Left hindlimb (tissue), 1 donor: ENCODE data around the gene UBXN1.
A peak's percentile ranks its signal among the peaks of the same experiment; 100 is the strongest.
"Not testable (repeated sequence)": the region's sequence is repeated elsewhere in the genome, so short reads cannot be mapped to it uniquely, and the experiment has no call there.

Experiments
- DNase-seq: peaks from one replicate; pipeline ENCODE4 v3.0.0-alpha.2; 2018

Gene UBXN1

DNA sequence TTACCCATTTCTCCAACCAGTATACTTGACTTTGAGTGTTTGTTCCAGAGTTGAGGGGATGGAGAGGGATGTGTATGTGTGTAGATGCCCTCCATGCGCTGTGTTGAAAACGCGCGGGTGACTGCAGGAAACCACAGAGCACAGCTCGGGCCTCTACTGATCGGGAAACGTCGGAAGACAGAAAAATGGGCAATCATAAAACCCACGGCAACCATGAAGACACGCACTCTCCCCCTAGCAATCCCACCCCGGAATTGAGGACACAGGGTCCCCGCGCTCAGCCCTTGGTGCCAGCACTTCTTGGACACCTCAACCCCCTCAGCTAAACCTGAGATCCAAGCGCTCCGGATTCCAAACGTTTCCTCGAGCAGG is 7.7 kb downstream of the UBXN1 start:
- DNase-seq = no peak

DNA sequence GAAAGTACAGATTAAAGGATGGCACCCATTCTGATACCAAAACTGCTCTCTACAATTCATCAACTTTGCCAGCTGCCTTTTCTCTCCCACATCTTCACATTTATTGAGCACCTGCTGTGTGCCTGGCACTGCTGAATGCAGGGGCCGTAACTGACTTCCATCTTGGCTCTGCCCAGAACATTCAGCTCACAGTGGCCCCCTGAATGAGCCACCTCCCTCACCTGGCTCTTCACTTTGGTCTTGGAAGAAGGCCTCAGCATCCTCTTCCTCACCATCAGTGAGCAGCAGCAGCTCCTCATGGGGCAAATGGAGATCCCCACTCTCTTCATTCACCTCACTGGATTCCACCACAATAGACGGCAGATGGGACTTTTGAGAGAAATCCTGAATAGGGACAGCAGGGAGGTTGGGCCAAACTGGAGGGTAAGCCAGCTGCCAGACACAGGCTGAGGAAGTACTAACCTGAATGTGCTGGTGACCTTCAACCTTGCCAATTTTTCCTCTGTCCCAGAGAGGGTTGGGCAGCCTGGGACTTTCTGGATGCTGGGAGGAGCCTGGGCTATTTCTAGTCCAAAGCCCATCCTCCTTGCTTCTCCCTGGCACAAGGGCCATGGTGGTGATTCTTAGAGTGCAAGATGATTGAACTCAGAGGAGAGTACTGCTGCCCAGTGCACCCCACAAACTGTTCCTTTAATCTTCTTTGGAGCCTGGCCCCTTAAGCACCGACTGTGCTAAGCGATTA is 9.3 kb downstream of the UBXN1 start:
- DNase-seq = peak; percentile 13

DNA sequence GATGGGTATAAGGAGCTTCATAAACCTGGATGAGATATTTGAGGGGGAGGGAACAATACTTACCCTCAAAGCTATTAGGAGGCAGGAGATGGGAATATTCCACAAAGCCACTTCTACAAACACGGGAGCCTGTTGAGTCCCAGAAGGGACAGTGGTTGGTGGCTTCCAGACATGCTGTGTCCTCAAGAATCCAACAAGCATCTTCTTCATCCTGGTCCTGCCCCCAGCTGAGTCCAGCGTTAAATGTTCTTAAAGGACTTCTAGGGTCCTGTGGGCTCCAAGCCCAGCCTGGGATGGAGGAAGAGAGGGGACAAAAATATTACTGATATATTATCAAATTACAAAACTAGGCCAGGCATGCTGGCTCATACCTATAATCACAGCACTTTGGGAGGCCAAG is 11.4 kb downstream of the UBXN1 start:
- DNase-seq = no peak

DNA sequence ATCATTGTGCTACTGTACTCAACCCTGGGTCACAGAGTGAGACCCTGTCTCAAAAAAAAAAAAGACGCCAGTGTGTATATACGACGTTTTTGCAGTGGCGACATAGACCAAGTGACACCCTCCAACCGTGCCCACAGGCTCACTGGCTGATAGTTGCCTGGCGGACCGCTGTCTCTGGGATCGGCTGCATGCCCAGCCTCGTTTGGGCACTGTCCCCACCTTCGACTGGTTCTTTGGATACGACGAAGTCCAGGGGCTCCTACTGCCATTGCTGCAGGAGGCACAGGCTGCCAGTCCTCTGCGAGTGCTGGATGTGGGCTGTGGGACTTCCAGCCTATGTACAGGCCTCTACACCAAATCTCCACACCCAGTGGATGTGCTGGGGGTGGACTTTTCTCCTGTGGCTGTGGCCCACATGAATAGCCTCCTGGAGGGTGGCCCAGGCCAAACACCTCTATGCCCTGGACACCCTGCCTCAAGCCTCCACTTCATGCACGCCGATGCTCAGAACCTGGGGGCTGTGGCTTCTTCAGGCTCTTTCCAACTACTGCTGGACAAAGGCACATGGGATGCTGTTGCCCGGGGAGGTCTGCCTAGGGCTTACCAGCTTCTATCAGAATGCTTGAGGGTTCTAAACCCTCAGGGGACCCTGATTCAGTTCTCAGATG is 12.5 kb downstream of the UBXN1 start:
- DNase-seq = no peak

DNA sequence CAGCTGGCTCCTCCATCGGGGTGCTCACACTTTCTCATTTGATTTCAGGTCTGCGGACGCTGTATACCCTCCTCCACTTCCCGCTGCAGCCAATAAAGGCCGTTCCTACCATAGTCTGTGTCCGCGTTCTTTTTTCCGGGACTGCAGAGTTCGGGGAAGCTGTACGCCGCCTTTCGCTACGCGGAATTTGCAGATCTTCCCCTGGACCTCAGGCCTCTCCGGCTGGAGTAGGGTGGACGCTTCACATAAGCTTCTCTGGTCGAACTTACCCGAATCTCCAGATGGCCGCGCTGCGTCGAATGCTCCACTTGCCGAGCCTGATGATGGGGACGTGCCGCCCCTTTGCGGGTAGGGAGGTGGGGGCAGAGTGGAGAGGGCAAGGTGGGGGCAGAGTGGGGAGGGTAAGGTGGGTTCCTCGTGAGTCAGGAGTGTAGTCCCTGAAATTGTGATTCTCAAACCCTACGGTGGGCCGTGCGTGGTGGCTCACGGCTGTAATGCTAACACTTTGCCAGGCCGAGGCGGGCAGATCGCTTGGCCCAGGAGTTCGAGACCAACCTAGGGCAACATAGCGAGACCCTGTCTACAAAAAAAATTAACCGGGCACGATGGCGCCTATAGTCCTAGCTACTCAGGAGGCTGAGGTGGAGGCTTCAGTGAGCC is 13.1 kb downstream of the UBXN1 start:
- DNase-seq = peak; percentile 74

DNA sequence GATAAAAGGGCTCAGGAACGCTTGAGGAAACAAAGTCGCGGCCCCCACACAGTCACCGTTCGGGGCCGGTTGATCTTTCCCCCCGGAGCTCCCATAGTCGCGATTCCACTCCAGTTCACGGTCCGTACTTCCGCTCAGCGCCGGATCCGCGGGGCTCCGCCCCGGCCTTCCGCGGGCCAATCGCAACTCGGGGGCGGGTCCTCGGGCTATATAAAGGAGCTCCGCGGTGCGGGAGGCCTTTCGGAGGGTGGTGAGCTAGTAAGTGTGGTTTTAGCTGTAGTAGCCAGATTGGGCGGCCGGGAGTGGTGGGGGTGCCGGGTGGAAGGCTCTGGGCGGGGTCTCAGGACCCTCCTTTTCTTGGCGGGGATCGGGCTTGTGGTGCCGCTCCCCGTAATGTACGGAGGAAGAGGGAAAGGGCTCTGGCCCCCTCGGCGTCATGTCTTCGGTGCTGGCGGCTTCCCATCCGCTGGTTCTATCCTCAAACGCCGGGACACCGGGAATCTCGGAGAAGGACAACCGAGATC is 13.7 kb downstream of the UBXN1 start, which contains the start of the genes C11orf98 and CSKMT:
C11orf98 (minus strand) TSS at position 136 of the 524 bp plus-strand sequence; CDS start at position 95, 41 bp downstream.
CSKMT (plus strand) TSS at position 238 of the 524 bp plus-strand sequence. CDS start 568 bp downstream, outside the sequence.
- DNase-seq = peak; percentile 98

DNA sequence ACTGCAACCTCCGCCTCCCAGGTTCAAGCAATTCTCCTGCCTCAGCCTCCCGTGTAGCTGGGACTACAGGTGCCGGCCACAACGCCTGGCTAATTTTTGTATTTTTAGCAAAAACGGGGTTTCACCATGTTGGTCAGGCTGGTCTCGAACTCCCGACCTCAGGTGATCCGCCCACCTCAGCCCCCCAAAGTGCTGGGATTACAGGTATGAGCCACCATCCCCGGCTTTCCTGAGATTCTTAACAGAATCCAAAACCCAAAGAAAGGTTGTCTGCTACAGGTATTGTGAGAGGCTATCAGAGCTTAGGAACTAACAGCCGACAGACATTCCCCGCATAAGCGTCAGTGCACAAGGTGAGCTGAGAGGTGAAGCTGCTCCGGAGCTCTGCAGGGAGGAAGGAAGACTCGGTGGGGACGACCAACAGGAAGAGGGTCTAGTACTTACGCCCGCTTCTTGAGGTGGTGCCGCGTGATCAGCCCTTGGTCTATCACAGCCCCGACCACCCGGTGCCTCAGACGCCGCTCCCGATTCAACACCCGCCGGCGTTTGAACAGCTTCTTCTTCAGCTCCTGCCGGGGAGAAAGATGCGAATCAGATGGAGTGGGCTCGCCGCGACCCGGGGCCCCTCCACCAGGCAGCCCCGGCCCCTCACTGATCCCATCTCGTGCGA is 14.3 kb downstream of the UBXN1 start:
- no peak for DNase-seq

DNA sequence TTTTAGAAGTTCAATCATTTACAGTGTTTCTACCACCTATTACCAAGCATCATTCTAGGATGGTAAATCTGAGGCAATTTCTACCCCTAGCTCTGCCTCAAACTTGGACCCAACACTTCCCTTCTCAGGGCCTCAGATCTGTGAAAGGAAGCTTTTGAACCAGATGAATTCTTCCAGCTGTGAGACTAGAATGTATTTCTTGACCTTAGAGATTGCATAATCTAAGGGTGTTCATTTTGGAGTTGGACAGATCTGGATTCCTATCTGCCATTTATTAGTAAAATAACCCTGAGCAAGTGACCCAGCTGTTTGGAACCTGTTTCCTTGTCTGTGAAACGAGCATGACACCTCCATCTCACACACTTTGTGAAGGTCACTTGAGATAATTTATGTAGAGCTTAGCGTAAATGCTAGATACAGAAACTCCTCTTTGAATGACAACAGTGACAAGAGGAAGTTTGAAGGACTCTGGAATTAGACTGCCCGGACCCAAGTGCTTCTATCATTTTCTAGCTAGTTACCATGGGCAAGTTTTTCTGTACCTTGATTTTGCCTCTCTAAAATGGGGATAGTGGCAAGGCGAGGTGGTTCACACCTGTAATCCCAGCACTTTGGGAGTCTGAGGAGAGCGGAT is 22.0 kb downstream of the UBXN1 start:
- no peak for DNase-seq

DNA sequence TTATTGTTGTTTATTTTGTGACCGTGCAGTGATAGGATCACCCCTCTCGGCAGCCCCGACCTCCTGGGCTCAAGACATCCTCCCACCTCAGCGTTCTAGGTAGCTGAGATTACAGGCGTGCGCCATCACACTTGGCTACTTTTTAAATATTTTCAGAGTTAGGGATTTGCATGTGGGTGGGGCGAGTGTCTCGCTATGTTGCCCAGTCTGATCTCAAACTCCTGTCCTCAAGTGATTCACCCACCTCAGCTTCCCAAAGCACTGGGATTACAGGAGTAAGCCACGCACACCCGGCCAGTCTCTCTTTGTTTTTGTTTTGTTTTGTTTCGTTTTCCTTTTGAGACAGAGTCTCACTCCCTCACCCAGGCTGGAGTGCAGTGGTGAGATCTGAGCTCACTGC is 24.6 kb downstream of the UBXN1 start:
- no peak for DNase-seq

DNA sequence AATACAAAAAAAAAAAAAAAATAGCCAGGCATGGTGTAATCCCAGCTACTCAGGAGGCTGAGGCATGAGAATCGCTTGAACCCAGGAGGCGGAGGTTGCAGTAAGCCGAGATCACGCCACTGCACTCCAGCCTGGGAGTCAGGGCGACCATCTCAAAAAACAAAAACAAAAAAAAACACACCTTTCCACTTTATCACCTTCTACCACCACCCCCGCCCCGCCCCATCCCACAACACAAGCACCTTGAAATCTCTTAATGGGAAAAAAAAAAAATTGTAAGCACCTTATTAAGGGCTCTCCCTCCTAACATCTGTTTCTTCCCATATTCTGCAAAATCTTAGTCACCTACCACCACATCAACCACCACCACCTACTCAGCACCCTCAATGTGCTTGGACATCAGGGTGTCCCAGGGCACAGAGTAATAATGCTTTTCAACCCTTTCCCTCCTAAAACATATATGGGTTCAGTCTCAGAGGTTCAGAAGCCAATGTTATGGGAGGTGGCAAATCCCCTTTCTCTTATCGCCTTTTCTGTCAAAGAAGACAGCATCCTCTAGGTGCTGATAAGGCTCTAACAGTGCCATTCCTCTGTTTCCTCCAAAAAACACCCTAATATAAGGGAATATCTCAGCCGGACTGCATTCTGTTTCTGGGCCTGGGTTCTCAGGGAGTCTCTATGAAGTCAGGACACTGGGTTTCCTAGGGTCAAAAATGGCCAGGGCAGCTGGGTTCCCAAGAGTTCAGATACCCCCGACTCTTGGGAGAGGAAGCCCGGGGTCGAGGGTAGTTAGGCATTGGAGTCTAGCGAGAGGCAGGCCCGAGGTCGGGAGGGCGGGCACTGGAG is 26.5 kb downstream of the UBXN1 start:
- no peak for DNase-seq

DNA sequence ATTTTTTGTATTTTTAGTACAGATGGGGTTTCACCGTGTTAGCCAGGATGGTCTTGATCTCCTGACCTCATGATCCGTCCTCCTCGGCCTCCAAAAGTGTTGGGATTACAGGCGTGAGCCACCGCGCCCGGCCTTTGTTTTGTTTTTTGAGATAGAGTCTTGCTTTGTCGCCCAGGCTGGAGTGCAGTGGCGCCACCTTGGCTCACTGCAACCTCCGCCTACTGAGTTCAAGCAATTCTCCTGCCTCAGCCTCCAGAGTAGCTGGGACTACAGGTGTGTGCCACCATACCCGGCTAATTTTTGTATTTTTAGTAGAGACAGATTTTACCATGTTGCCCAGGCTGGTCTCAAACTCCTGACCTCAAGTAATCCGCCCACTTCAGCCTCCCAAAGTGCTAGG is 28.6 kb downstream of the UBXN1 start:
- DNase-seq = not testable (repeated sequence)

DNA sequence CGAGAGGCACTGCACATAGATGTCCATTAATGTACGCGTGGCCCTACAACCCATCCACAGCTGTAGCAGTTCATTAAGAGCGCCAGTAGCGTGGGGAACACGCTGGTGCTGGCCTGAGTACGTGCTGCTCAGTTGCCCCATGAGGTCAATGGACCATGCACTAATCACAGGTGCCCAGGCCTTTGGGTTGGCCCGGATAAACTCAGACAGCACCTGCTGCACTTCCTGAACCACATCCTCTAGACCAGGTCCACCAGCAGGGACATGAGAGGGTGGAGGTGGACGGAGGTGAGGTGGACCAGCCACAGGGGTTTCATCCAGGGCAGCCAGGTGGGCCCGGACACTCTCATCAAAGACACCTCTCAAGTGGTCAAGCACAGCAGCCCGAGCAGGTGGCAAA is 29.4 kb downstream of the UBXN1 start:
- no peak for DNase-seq

DNA sequence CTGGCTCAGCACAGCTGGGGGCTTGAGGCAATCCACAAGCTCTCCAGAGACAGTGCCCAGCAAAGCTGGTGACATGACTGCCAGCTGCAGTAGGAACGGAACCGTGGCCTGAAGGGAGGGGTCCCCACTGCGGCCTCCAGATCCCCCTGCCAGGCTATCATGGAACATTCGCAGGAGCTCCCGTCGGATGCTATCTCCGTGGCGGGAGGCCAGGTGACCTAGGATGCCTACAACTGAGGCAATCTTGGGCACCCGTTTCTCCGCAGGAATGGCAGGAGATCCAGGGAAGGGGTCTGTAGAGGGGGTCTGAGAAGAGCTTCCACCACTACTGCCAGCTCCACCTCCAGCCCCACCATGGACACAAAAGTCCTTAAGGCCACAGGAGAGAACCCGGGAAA is 29.9 kb downstream of the UBXN1 start:
- DNase-seq = no peak

DNA sequence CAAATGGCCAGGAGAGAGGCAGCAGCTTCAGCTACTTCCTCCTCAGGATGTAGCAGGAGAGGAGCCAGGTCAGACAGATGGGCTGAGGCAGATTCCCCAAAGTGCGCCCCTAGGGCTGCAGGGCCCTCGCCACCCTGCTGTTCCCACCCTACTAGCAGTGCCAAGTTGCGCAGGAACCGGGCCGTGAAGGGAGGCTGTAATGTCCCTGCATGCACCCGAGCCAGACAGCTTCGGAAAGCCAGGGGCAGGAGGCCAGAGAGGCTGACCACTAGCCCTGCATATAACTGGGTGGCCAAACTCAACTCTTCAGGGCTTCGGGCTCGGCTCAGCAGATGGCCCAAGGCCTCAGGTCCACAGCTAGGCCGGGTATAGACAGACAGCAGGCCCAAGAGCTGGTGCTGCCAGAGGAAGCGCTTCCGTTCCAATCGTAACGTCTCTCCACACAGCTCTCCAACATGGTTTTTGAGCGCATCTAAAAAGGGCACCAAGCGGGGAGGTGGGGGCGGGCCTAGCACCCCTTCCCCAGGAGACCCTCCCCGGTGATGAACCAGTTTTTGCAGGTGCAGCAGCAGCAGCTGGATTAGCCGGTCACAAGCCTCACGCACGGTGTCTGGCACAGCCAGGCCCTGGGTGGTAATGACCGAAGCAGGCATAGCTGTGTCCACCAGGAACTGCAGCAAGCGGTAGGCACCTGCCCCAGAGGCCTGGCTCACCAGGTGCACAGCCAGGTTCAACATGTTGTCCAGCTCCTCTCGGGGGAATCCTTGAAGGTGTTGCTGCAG is 30.5 kb downstream of the UBXN1 start:
- DNase-seq = no peak

DNA sequence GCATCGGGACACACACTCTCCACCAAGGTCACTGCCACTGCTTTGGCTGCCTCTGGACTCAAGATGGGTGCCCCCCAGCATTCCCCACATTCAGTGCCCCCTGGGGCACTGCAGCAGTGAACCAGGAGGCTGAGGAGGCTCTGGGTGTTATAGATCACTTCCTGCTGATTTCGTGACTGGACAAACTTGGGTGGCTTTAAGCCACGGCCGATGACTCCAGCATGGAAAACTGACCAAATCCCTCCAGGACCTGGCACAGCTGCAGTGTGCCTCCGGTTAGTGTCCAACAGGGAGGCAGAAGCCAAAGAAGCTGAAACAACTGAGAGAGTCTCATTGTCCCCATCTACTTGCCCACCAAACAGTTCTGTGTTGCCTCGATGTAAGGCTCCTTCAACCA is 31.3 kb downstream of the UBXN1 start:
- DNase-seq = no peak

DNA sequence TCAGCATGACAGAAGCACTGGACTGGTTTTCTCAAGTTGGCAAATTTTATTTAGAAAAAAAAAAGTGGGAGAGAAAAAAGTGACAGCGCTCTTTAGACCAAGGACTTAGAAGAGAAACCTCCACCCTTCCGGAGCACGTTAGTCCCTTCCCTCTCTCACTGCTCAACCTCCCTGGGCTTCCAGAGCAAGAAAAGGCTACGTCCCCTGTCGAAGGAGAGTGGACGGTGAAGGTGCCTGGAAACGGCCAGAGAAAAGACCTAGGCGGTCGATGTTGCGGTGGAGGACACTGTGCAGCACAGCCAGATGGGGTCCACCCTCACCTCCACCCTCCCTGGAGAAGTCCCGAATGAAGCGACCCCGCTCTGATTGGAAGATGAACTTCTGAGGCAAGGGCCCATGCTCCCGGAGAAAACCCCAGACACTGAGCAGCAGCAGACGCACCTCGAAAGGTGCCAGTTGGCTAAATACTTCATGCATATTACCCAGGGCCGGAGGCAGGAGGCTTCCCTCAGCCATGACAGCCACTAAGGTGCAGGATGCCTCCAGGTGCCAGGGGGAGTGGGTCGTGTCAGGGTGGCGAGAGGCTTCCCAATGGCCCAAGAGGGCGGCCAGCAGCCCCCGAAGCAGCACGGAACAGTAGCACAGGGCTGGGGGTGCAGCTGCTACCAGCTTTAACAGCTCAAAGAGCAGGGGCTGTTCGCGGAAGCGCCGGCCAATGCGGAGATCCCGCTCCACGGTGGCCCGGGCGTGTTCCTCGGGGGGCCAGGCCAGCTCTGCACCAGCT is 31.9 kb downstream of the UBXN1 start:
- DNase-seq = no peak

DNA sequence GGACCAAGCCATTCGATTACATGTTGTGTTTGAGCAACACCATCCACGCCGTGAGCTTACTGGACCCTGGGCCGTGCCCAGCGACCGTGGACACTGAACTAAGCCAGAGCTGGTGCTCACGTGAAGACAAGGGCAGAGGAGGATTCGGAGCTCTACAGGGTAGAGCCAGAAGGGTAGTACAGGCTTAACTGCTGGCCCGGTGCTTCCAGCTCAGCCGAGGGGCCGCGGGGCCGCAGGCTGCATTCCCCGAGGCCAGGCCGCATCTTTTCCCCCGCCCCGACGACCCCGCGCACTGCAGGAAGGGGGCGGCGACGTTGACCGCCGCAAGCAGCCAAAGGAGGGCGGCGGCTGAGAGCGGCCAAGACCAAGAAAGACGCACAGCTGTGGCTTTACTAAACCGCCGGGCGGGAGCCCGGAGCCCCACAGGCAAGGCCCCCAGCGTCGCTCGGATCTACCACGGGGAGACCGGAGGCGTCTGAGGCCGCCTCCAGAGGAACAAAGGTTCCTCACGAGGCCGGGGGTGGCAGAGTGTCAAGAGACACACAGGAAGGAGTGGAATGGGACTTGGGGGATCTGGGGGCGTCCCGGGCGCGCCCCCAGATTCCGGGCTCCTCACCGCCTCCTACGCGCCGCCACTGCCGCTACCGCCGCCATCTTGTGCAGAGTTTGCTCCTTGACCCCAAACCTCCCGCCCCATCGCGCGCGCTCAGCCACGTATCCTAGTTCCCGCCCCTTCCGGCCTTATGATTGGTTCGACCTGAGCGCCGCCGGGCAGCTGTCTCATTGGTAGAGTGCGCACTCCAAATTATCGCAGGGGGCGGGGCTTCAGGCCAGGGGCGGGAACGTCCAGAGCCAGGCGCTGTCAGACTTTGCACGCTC is 32.7 kb downstream of the UBXN1 start, which contains the start of gene GANAB:
GANAB (minus strand) TSS at position 668 of the 879 bp plus-strand sequence; CDS start at position 654, 14 bp downstream.
- peak; percentile 99 for DNase-seq

DNA sequence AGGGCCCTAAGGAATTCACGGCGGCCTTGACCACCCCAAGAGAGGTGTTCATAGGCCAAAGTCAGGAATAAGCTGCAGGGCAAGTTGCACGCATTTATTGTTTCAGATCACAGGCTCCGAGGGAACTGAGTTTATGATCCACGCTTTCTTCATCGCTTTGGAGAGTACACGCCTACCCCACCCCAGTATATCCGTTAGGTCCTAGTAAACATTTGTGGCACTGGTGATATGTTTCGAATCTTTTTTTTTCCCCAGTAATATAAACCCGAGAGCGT is 33.3 kb downstream of the UBXN1 start:
- DNase-seq = no peak

DNA sequence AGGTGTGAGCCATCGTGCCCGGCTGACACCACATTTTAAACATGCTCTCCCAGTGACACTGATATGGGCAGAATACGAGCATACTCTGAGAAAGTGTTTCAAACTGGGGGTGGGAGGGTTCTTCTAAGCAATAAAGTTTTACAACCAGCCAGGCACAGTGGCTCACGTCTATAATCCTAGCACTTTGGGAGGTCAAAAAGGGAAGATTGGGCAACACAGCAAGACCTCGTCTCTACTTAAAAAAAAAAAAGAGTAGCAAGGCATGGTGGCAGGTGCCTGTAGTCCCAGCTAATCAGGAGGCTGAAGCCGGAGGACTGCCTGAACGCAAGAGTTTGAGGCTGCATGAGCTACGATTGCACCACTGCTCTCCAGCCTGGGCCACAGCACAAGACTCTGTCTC is 34.7 kb downstream of the UBXN1 start:
- no peak for DNase-seq
